ENCODE measurements around the gene KRT85.

KRT85 gene

DNA sequence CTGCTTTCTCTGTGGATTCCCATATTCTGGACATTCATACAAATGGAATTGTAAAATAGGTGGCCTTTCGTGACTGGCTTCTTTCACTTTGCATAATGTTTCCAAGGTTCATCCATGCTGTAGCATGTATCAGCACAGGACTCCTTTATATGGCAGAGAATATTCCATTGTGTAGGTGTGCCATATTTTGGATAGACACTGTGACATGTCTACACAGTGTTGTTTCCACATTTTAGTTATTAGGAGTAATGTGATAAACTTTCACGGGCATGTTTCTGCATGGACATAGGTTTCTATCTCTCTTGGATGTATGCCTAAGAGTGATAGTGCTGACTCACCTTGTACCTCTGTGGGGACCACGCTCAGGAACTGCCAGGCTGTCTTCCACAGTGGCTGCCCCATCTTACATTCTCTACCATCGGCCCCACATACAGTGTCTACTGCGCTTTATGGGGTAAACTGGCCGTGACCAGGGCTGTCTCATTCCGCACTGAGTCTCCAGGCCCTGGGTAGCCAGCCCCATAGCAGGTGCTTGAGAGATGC is 25.3 kb upstream of the KRT85 start:
- DNase-seq, result no peak

DNA sequence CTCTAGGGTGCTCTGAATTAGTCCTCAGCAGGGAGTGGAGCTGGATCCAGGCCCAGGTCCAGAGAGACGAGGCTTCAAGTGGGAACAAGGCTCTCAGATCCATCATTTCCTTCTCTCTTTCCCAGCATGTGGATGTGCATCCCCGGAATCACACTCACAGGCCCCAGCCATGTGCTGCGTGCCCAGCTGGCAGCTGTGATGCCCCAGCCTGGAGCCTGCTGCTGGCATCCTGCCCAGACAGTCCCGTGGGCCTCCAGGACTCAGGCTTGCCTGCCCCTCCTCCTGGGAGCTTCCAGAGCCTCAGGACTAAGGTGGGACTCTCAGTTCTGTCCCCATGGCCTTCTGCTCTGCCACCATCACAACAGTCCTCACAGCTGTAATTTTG is 24.3 kb upstream of the KRT85 start:
- peak; percentile 94 for DNase-seq

DNA sequence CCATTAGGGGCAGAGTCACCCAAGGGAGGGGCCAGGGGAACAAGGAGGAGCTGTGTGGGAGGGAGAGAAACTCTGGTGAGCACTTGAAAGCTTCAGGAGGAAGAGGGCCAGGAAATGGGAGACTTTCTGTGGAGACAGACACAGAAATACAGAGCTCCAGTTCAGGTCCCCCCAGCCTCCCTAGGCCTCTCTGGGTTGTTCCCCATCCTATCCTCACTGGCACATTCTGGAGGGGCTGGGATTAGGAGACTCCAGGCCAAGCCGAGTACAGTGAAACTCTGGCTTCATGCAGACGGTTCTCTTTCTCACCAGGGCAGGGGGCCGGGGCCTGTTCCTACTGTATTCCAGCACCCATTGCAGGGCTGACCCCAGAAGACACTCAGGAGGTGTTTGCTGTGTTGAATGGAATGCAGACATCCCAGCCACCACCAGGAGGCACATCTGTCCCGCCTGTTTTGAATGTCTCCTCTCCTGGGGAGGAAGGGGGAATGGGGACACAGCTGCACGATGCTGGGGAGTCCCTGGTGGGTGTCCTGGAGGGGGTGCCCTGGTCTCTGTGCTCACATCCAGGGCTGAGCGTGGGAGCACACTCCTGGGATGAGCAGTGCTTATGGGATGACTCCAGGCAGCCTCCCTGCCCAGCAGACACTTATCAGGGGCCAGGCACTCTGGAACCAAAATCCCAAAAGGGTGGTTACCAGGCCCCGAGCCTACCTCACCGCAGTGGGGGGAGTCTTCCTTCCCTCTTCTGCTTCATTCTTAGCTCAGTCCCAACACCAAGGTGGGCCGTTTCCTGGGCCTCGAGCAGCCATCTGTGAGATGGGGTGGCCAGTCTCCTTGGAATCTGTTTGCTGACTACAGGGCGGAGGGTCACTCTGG is 23.7 kb upstream of the KRT85 start:
- peak; percentile 31 for DNase-seq

DNA sequence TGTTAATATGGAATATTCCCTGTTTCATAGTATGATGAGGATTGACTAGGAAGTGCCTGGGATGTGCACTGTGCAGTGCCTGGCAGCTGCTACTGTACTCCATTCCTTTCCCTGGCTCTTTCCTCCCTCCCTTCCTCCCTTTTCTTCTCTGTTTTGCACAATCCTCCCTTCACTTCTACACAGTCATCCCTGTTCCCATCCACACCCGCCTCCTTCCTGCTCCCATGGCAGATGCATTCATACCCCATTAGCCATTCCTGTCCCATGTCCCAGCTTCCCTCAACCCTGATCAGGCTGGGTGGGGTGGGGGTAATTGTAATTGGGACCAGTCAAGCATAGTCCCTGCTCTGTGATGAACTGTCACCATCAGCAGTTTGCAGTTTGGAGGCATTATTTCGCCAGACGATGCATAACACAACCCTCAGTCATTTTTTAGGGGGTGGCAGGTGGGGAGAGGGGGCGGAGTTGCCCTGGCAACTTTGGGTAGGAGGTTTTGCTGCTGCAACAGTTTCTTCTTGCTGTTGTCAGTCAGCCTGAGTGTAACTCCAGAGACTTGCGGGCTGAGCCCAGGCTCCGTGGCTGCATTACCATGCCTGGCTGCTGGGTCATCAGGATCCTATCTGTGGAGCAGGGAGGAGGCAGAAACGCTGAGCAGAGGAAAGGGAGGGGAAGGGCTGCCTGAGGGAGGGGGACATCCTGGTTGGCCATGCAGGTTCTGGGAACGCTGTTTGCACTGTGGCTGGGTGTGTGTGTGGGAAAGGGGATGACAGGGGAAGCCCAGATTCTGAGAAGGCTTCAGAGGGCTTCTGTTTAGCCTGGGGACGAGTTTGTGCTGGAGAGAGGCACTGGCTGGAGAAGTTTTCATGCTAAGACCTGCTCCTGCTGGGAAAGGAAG is 22.3 kb upstream of the KRT85 start:
- no peak for DNase-seq

DNA sequence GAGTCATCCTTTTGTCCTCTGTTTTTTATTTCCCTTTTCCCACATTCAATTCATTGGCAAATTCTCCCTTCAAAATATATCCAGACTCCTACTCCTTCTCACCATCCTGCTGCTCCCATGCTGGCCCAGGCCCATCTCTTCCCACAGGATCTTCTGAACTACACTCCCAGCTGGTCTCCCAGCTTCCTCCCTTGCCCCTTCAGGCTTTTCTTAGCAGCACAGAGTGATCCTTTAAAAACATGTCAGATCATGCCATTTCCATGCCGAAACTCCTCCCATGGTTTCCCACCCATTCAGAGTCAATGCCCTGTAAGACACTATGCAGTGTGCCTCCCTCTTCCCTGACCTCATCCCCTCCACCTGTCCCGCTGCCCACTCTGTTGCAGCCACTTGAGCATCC is 20.6 kb upstream of the KRT85 start:
- no peak for DNase-seq

DNA sequence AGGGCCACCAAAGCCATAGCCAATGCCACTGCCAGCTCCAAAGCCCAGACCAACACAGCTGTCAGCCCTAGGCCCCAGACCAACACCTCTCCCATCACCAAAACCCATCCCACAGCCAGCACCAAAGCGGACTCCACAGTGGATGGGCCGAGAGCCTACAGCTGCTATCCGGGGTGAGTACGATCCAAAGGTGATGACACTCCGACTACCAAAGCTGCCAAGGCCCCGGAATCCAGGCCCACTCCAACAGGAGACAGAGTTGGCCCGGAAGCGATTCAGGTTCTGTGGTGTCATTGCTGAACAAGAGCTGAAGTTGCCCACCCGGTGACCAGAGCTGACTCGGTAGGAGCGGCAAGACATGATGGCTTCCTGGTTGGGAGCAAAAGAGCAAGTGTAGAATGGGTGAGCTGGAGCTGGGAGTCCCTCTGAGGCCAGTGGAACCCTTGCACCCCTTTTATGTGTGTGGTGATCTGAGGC is 18.0 kb upstream of the KRT85 start, which contains the start of gene KRT84:
TSS of gene KRT84 (minus strand) at position 427 of the 477 bp plus-strand sequence. CDS start at position 360, 67 bp downstream.
- DNase-seq, result no peak

DNA sequence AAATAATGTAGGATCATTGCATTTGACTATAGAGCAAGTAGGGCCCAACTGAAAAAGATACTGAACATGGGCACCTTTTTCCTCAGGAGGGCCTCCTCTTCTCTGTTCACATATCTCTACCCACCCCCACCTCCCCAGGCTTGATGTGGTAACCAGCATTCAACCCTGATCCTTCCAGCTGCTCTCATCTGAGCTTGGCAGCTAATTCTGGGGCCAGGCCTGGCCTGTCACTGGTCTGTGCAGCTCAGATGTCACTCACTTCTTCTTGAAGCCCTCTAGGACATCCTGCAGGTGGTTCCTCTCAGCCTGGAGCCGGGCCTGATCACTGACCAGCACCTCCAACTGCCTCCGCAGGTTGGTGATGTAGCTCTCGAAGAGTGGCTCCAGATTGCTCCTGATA is 16.1 kb upstream of the KRT85 start:
- no peak for DNase-seq

DNA sequence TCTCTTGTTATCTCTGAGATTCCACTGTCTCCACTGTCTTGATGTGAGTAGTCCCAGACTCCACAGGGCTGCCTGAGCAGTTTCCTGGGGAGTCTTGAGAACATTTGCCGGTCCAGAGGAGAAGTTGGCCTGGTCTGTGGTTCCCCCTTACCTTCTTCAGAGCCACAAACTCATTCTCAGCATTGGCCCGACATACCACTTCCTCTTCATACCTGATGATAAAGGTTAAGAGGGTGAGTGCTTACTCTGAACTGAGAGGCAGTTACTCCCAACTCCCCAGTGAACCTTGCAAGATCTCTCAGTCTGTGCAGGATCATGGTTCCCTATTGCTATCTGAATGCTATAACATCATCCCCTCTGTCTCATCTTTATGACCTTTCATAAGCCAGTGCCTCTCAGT is 15.6 kb upstream of the KRT85 start:
- DNase-seq, result no peak

DNA sequence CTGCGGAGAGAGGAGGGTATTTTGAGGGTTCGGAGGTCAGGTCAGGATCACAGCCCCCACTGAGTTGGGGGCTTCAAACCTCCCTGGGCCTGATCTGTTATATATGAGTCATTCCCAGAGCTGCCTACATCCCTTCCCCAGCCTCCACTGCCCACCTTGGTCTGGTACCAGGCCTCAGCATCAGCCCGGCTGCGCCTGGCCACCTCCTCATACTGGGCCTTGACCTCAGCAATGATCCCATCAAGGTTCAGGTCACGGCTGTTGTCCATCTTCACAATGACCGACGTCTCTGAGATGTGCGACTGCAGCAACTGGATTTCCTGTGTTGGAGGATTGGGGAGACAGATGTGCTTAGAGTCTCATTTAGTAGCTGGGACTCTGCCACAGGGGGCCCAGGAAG is 13.9 kb upstream of the KRT85 start:
- DNase-seq, result no peak

DNA sequence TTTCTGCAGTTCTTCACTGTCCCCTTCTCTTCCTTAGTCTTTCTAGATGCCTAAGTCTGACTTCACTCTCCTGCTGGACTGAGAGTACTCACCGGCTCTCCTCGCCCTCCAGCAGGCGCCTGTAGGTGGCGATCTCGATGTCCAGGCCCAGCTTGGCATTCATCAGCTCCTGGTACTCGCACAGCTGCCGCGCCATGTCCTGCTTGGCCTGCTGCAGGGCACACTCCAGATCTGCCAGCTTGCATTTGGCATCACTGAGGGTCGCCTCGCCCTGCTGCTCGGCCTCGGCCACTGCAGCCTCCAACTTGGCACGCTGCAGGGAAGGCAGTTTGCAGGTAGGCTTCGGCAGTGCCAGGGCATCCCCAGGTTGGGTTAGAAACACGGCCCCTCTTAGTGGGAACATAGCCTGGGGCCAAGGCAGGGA is 13.0 kb upstream of the KRT85 start:
- DNase-seq, result peak; percentile 69

DNA sequence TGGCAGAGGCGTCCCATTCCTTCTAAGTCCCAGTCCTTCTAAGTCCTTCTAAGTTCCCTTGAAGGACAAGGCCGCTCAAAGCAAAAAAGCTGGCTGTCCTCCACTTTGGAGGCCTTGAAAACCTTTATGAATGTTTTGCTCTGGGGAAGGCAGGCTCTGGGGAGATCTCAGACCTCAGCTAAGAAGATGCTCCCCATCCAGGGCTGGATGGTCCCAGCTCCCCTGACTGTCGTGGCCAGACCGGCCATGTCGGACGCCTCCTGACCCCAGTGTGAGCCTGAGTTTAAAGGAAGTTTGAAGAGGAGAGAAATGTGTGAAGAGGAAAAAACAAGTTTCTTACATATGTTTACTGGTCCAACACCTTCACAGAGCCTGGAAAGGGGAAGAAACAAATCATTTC is 12.3 kb upstream of the KRT85 start:
- no peak for DNase-seq

DNA sequence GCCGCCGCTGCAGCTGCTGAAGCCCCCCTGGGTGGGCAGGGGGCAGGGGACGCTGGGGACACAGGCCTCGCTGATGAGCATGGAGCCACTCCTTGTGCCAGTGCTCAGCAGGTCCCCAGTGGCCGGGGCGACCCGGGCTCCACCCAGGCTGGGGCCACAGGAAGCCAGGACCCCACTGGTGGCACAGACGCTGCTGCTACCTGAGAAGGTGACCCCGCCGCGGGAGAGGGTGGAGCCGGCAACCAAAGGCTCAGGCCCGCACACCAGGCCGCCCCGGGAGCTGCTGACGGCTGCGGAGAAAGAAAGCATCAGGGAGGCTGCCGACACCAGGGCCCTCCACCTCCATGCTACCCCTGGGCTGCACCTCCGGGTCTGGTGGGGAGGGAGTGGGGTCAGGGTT is 10.8 kb upstream of the KRT85 start:
- no peak for DNase-seq

DNA sequence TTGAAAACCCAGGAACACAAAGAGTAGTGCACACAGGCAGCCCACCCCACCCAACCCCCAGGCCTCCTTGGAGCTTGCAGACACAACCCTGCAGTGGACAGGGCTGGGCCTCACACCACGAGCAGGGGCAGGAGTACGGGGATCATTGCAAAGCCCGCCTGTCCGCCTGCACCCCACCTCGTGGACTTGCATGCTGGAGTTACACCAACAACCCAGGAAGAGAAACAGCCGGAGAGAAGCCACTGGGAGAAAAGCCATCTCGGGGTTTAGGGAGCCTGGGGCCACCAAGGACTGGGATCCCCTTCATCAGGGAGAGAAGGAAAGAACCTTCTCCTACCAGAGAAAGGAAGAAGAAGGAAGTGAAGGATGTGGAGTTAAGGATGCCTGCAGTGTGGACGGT is 10.0 kb upstream of the KRT85 start:
- DNase-seq, result no peak

DNA sequence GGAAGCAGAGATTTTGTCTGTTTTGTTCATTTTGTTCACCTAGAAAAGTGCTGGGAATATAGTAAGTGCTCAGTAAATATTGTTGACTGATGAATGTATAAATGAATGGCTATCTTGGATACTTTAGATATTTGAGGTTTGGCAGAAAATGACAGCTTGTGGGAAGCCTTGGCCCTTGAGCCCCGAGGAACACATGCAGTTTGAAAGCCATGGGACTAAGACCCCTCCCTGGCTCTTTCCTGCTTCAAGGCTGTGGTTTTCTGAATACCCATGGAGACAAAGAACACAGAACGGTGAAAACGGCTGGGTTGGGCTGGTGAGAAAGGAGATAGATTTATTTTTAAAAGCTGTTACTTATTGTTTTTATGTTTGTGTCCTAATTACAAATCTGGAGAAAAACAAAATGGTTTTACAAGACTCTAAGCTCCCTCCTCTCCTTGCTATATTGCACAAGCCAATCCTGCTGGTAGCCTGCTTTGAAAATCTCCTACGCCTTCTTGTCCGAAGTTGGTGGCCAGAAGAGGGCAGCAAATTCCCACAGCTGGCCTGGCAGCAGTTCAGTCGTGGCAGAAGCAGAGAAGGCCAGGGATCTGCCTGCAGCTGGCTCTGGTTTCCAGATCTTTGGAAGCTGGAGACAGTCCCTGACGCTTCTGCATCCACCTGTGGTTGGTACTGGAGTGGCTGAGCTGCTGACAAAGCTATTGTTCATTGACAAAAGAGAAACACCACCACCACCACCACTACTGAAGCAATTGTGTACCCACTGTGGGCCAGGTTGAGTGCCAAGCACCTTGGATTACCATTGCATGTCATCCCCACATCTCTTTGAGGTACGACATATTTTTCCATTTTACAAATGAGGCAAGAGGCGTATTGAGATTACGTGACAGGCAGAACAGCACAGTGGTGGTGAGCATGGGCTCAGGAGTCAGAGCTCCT is 5.2 kb upstream of the KRT85 start:
- peak; percentile 83 for DNase-seq

DNA sequence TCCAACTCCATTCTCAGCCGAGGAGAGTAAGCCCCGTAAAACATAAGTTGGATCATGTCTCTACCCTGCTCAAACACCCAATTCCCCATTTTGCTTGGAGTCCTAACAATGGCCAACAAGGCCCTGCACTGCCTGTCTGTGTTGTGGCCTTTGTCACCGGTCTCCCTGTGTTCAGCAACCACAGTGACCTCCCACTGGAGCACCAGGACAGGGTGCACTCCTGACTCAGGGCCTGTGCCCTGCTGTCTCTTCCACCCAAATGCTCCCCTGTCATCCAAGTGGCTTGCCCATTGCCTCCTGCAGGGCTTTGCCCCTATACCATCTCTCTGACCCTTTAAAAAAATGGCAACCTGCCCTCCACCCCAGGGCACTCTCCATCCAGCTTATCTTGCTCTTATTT is 4.4 kb upstream of the KRT85 start:
- DNase-seq, result no peak

DNA sequence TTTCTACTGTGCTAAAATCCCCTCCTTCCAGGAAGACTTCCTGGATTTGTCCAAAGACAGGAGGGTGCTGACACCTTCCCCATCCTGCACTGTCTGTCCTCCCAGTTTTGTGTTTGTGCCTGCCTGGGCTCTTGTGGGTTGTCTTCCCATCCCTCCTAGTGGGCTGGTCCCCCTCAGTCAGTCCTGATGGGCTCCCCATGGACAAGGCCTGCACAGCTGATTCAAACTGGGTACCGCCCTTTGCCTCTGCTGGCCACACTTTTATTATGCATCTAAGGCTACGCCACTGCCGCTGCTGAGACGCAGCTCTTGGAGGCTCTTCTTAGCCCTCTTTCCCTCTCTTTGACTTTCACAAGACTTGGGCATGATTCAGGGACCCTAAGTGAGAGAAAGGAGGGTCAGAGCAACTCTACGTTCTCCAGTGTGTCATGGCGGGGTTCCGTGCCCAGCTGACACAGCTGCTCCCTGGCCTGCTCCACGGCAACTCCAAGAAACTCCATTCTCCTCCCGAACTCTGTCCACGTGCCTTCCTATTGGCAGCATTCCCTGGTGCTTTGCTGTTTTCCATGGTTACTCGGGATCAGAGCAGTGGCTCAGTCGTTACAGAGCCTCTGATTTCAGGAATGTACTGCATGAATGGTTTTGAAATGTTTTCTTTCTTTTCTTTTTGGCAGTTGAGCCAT is 3.8 kb upstream of the KRT85 start:
- no peak for DNase-seq

DNA sequence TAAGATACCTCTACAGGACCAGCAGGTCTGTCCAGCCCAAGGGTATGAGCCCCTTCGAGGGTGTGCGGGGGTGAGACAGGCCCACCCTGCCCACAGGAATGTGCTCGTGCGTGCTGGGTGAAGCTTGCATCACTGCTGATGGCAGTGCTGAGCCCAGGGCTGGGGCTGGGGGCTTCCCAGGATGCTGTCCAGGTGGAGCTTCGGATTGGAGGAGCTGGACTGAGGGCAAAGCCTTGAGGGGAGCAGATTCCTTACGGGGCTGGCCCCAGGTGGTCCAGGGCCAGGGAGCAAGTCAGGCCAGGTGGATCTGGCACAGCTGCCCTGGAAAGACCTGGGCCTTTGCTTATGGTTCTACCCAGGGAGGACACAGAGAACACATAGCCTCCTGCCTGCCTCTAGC is 2.5 kb upstream of the KRT85 start:
- no peak for DNase-seq

DNA sequence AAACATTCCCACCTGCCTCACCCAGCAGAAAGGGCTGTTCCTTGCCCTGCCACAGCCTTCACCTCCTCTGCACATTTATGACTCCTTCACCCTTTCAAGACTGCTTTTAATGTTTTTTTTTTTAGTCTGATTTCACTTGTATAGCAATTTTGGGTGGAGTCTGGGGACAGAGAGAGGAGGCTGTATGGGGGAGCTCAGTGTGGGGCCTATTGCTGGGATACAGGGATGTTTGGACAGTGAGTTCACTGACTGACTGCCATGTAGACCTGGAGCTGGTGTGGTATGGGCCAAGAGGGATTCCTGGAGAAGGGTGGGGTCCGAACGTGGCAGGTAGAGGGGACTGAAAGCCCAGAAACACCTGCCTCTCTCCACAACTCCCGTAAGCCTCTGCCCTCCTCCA is 1.9 kb upstream of the KRT85 start:
- DNase-seq, result no peak

DNA sequence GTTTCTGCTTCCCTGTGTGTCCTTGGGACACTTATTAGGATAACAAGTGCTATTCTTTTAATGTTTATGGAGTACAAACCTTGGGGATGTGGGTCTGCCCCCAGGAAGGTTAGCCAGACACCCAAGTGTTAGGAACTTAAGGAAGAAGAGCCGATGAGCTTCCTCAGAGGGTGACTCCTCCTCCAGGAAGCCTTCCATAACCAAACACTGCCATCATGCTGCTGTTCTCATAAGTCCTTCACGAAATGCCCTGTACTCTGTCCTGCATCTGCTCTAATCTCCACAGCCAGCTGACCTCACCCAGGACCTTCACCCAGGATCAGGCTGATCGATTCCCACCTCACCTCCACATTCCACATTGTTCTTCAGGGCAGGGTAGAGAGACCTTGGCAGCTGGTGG is 1.2 kb upstream of the KRT85 start:
- DNase-seq, result no peak

DNA sequence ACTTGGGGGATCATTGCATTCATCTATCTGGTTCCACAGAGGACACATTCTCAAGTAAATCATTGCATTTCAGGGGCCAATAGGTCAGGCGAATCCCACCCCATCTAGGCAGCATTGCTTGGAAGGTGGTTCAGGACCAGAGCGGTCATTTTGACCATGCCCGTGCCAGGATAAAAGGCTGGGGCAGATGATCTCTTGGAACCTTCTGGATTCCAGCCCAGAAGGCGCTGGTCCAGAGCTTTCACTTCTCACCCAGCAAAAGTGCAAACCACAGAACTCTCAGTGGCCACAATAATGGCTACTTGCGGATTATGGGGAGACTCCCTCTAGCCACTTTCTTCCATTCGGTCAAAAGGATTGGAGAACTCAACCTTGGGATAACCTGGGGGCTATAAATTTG is 595 bp upstream of the KRT85 start:
- DNase-seq, result no peak

DNA sequence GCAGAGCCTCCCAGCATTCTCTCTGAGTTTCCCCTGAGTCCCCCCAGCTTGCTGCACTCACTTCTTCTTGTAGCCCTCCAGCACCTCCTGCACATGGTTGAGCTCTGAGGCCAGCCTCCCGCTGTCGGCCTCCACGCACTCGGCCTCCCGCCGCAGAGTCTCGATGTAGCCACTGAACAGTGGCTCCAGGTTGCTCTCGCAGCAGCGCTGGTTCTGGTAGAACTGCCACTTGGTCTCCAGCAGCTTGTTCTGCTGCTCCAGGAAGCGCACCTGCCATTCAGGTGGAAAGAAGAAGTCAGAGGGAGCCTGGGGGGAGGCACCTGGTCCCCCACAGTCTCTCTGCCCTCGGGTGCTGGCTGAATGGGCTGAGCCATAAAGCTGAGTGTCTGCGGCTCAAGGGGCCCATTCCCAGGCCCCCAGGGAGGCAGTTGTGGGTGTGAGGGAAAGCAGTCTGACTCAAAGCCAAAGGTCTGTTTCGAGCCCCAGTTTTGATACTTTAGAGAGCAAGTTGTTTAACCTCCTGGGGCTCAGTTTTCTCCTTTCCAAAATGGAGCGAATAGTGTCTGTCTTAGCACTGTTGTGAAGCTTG is 2.3 kb downstream of the KRT85 start:
- DNase-seq, result peak; percentile 18
